Bone marrow (tissue), 2 donors: Measurements from ENCODE around the gene DR1.
"Not testable (repeated sequence)": the region's sequence is repeated elsewhere in the genome, so short reads cannot be mapped to it uniquely, and the experiment has no call there.

Source experiments
- DNase-seq, 2 donors: peaks; one replicate each; lab custom pipeline; 2025; lab: John Stamatoyannopoulos, UW

DR1 gene

GRCh38 chr1:93340090-93340489 lies 5.6 kb upstream of the DR1 start:
- no peak for DNase-seq

- DNase-seq = no peak
Measured at GRCh38 chr1:93344484-93344883, 1.2 kb upstream of the DR1 start.

DNA sequence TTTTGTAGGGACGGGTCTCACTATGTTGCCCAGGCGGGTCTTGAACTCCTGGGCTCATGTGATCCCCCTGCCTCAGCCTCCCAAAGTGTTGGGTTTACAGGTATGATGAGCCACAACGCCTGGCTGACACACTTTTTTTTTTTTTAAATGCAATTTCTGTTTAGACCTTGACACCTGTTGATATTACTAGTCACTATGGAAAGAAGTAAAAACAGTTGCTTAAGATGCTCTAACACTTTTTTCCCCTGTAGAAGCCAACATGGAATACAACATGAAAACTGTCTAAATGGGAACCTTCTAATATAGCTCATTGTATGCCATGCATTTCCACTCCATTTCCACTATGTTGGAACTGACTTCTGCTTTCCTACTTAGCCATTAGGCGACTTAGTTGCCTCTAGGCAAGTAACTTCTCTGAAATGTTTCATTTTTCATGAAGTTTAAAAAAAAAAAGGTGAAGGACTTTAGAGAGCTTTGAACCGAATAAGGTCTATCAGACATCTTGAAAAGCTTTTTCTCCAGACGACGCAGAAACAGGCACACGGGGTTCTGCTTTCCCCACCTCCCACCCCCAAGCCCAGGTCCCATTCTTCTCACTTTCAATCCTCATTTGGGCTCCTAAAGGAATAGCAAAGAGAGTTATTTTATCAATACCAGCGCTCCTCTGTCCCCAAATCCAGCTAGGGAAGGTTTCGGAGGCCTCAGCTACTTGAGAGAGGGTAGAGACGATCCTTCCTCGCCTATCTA lies 648 bp upstream of the DR1 start:
- DNase-seq = peak in 1 of 2 donors; percentile 62

- DNase-seq = peak in 1 of 2 donors; percentile 20
Measured at GRCh38 chr1:93346421-93346993, 800 bp downstream of the DR1 start.

GRCh38 chr1:93347334-93347899 lies 1.7 kb downstream of the DR1 start:
- DNase-seq = no peak

- DNase-seq = no peak
Measured at GRCh38 chr1:93348104-93348728, 2.5 kb downstream of the DR1 start.

- DNase-seq = no peak
Measured at GRCh38 chr1:93349231-93350135, 3.8 kb downstream of the DR1 start.

DNA sequence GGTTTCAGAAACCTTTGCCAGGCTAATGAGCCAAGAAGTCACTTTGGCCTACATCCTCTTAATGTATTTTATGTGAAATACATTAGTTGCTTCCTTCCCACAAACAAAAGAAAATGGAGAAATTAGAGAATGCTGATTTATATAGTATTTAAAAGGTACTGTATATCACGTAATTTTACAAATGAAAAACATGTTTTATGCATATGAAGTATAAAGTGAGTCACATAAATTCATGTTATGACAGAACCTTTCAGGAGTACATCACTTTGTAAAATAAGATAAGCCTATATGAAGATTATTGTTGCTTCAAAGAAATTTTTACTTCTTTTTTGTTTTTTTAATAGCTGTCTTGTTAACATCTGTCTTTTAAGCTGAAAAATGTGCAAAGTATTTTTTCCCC lies 4.6 kb downstream of the DR1 start:
- no peak for DNase-seq

DNA sequence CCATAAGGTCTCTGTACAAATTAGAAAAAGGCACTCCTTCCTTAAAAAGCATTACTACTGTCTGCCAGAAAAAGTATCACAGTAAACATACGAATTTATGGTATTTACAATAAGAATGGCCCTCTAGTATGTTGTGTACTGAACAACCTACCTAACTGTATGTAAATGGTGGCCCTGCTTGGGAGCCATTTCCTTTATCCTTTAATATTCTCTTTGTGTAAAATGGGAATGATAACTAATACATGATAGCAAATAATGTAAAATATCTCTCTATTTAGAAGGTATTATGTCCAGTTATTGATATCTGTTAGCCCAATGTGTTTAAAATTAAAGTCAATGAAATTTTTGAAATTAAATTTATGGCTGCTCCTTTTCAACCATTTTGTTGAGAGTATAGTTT lies 5.2 kb downstream of the DR1 start:
- DNase-seq = no peak

- DNase-seq = not testable (repeated sequence)
Measured at GRCh38 chr1:93351346-93351745, 5.6 kb downstream of the DR1 start.

- DNase-seq = no peak
Measured at GRCh38 chr1:93352376-93352775, 6.7 kb downstream of the DR1 start.

- no peak for DNase-seq
Measured at GRCh38 chr1:93353286-93353685, 7.6 kb downstream of the DR1 start.

DNA sequence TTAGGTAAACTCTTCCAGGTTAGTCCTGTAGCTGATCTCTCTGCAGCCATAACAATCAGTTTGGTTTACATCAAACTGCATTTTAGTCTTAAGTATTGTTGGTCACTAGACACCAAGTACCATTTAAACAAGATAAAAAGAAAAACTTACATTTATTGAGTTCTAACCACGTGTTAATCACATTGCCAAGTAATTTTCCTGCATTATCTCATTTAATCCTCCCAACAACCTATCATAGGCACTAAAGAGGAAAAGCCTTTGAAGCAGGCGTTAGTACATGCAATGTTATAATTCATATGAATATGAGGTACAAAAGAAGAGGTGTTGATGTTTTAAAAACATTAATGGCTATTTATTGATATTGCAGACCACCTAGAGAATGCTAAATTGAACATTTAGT lies 9.0 kb downstream of the DR1 start:
- no peak for DNase-seq

DNA sequence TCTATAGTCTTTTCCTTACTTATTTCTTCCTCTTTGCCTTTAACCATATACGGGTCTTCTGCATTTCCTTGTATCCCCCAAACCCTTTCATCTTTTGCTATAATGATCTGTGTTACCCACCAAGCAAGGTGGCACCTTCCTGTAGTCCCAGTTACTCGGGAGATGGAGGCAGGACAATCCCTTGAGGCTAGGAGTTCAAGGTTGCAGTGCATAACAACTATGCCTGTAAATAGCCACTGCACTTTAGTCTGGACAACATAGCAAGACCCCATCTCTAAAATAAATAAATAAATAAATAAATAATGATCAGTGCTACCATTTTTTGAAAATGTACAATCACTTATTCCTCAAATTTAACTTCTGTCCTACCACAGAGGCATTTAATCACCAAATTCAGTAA lies 11.5 kb downstream of the DR1 start:
- DNase-seq = no peak

DNA sequence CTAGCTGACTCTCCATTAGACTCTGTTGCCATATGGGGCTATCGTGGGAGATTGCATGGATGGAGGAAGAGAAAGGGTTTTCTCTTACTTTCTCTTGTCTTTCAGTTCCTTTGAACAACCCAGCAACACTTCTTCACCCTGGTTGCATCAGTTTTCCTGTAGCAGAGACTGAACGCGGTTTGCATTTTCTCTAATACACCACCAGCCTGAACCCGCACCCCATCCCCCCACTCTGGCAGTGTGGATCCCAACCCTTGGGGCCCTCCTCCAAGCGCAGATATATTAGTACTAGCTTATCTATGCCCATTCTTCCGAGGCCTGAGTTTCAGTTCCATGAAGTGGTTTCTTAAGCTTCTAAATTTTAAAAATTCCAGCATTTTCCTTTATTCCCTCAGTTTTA lies 12.6 kb downstream of the DR1 start:
- DNase-seq = no peak

GRCh38 chr1:93360111-93360510 lies 14.4 kb downstream of the DR1 start:
- DNase-seq = no peak

- DNase-seq = no peak
Measured at GRCh38 chr1:93362237-93362636, 16.5 kb downstream of the DR1 start.

DNA sequence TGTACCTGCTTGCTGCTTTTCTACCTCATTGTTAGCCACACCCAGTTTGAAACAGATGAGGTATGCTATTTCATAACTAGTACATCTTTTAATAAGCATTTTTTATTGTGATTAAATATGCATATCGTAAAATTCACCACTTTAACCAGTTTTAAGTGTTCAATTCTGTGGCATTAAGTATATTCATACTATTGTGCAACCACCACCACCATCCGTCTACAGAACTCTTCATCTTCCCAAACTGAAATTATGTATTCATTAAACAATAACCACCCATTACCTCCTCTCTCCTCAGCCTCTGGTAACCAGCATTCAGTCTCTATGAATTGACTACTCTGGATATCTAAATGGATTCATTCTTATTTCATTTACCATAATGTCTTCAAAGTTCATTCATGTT lies 20.1 kb downstream of the DR1 start:
- DNase-seq = no peak

- no peak for DNase-seq
Measured at GRCh38 chr1:93369734-93370133, 24.0 kb downstream of the DR1 start.

DNA sequence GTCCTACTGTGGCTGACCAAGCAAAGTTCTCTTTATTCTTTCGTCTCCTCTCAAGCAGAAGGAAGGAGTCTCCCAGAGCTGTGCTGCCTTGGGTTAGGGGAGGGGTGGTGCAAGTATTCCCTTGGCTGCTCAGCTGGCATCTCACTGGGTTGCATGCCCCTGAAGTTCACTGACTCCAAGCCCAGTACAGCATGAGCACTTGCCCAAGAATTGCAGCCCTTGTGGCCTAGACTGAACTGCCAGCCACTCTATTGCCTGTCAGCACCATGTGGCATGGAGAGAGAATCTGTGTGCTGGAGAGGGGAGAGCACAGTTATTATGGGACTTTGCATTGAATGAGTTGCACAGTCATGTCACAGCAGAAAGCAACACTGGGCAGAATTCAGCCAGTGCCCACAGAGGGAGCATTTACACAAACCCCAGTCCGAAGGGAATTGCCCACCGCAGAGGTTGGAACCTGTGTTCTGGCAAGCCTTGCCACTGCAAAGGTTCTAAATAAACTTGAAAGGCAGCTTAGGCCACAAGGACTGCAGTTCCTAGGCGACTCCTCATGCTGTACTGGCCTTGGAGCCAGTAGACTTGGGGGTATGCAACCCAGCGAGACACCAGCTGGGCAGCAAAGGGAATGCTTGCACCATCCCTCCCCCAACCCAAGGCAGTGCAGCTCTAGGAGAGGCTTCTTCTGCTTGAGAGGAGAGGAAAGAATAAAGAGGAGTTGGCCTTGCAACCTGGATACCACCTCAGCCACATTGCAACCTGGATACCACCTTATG lies 28.8 kb downstream of the DR1 start:
- DNase-seq = no peak

GRCh38 chr1:93384656-93385055 lies 38.9 kb downstream of the DR1 start:
- DNase-seq = no peak
